PC-9 (cell line): Measurements from ENCODE around the gene CAPNS1.

Experiments
- EZH2 ChIP-seq: fragments of 200-600 bp; sonication (generic); IDR thresholded peaks from 2 replicates; pipeline ENCODE4 v1.8.0; 2017; ENCODE audit warnings: antibody characterized with exemption, low read depth
- TF ChIP-seq, protein P1 (sequence below): fragments of 200-600 bp; sonication (generic); conservative IDR thresholded peaks from 2 replicates; pipeline ENCODE4 v1.6.1; 2017; ENCODE audit warnings: mixed run types, antibody characterized with exemption, mild to moderate bottlenecking, moderate library complexity

DNA sequence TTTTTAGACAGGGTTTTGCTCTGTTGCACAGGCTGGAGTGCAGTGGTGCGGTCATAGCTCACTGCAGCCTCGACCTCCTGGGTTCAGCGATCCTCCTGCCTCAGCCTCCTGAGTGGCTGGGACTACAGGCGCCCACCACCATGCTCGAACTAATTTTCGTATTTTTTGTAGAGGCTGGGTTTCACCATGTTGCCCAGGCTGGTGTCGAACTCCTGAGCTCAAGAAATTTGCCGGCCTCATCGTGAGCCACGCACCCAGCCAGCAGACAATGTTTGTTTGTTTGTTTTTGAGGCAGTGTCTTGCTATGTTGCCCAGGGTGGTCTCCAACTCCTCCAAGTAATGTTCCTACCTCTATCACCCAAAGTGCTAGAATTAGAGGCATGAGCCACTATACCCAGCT, 13.3 kb downstream of the CAPNS1 start:
- TF ChIP-seq, protein P1, sequence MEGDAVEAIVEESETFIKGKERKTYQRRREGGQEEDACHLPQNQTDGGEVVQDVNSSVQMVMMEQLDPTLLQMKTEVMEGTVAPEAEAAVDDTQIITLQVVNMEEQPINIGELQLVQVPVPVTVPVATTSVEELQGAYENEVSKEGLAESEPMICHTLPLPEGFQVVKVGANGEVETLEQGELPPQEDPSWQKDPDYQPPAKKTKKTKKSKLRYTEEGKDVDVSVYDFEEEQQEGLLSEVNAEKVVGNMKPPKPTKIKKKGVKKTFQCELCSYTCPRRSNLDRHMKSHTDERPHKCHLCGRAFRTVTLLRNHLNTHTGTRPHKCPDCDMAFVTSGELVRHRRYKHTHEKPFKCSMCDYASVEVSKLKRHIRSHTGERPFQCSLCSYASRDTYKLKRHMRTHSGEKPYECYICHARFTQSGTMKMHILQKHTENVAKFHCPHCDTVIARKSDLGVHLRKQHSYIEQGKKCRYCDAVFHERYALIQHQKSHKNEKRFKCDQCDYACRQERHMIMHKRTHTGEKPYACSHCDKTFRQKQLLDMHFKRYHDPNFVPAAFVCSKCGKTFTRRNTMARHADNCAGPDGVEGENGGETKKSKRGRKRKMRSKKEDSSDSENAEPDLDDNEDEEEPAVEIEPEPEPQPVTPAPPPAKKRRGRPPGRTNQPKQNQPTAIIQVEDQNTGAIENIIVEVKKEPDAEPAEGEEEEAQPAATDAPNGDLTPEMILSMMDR, result no peak
- TF ChIP-seq EZH2, result no peak
